ENCODE measurements around the gene MORF4L1. TPM values are rescaled to one million over a fixed set of nuclear protein-coding genes. Genes with fewer than 3 reads are reported as not detected.
A peak's percentile ranks its signal among the peaks of the same experiment; 100 is the strongest.
"Not testable (repeated sequence)": the region's sequence is repeated elsewhere in the genome, so short reads cannot be mapped to it uniquely, and the experiment has no call there.

MORF4L1 gene
- total and polyA plus RNA-seq, 2 experiments from 2014 or later, result 340 to 381 TPM

- no peak overlapping the region for H3K4me2 ChIP-seq
- H3K36me3 ChIP-seq (replicated peaks; ENCODE audit: insufficient read depth, low read depth), result no peaks in the 10 kb centered on the region
- no peak overlapping the region for H3K4me3 ChIP-seq
- no peak overlapping the region for H2AFZ ChIP-seq
- TF ChIP-seq EZH2phosphoT487 (IDR thresholded peaks at IDR 0.05; ENCODE audit: low read depth, severe bottlenecking, unreplicated experiment) (no peak), EZH2 (IDR thresholded peaks at IDR 0.05; ENCODE audit: borderline replicate concordance) (no peak), CTCF (IDR thresholded peaks at IDR 0.05; ENCODE audit: poor library complexity) (no peak)
- no peak overlapping the region for H3K27ac ChIP-seq
- H3K79me2 ChIP-seq, result no peaks in the 10 kb centered on the region
- no peak for DNase-seq (ENCODE audit: low spot score)
- H3K27me3 ChIP-seq, result no peaks in the 10 kb centered on the region
- no peaks in the 10 kb centered on the region for H3K9me2 ChIP-seq (replicated peaks; ENCODE audit: insufficient read depth)
- WGBS (ENCODE audit: low lambda C conversion rate, missing lambda C conversion rate), result 64% methylated on average over 3 of the region's 3 CpGs
- H3K9me3 ChIP-seq (ENCODE audit: low read depth), result no peaks in the 10 kb centered on the region
- no peaks in the 10 kb centered on the region for H3K4me1 ChIP-seq (ENCODE audit: insufficient read depth)
- no peaks in the 10 kb centered on the region for H4K20me1 ChIP-seq (ENCODE audit: insufficient read depth, poor library complexity, severe bottlenecking)
These were observed 31.3 kb upstream of the MORF4L1 start for GRCh38 chr15:78841376-78841706.

- H3K9me3 ChIP-seq (ENCODE audit: low read depth), result no peaks in the 10 kb centered on the region
- TF ChIP-seq CTCF (IDR thresholded peaks at IDR 0.05; ENCODE audit: poor library complexity) (no peak), EZH2phosphoT487 (IDR thresholded peaks at IDR 0.05; ENCODE audit: low read depth, severe bottlenecking, unreplicated experiment) (no peak), EZH2 (IDR thresholded peaks at IDR 0.05; ENCODE audit: borderline replicate concordance) (no peak)
- no peak overlapping the region for H2AFZ ChIP-seq
- H3K36me3 ChIP-seq (replicated peaks; ENCODE audit: insufficient read depth, low read depth), result no peaks in the 10 kb centered on the region
- H3K27ac ChIP-seq, result peak overlapping the region; percentile 16
- no peak for DNase-seq (ENCODE audit: low spot score)
- no peaks in the 10 kb centered on the region for H3K27me3 ChIP-seq
- no peak overlapping the region for H3K4me2 ChIP-seq
- H3K9me2 ChIP-seq (replicated peaks; ENCODE audit: insufficient read depth), result no peaks in the 10 kb centered on the region
- 81% methylated on average over 6 of the region's 6 CpGs for WGBS (ENCODE audit: low lambda C conversion rate, missing lambda C conversion rate)
- H3K79me2 ChIP-seq, result no peaks in the 10 kb centered on the region
- H3K4me3 ChIP-seq, result no peak overlapping the region
- H3K4me1 ChIP-seq (ENCODE audit: insufficient read depth), result no peaks in the 10 kb centered on the region
- no peaks in the 10 kb centered on the region for H4K20me1 ChIP-seq (ENCODE audit: insufficient read depth, poor library complexity, severe bottlenecking)
These were observed 30.8 kb upstream of the MORF4L1 start for GRCh38 chr15:78841891-78842290.

- 60% methylated on average over 3 of the region's 3 CpGs for WGBS (ENCODE audit: low lambda C conversion rate, missing lambda C conversion rate)
- Histone ChIP-seq H3K4me3 (no peak overlapping the region), H3K4me2 (no peak overlapping the region), H4K20me1 (ENCODE audit: insufficient read depth, poor library complexity, severe bottlenecking) (no peaks in the 10 kb centered on the region), H3K27me3 (no peaks in the 10 kb centered on the region), H3K36me3 (replicated peaks; ENCODE audit: insufficient read depth, low read depth) (no peaks in the 10 kb centered on the region), H3K9me2 (replicated peaks; ENCODE audit: insufficient read depth) (no peaks in the 10 kb centered on the region), H3K9me3 (ENCODE audit: low read depth) (no peaks in the 10 kb centered on the region), H3K79me2 (no peaks in the 10 kb centered on the region), H3K27ac (no peak overlapping the region), H2AFZ (no peak overlapping the region), H3K4me1 (ENCODE audit: insufficient read depth) (no peaks in the 10 kb centered on the region)
- no peak for DNase-seq (ENCODE audit: low spot score)
- TF ChIP-seq CTCF (IDR thresholded peaks at IDR 0.05; ENCODE audit: poor library complexity) (no peak), EZH2phosphoT487 (IDR thresholded peaks at IDR 0.05; ENCODE audit: low read depth, severe bottlenecking, unreplicated experiment) (no peak), EZH2 (IDR thresholded peaks at IDR 0.05; ENCODE audit: borderline replicate concordance) (no peak)
These were observed 30.2 kb upstream of the MORF4L1 start for GRCh38 chr15:78842519-78842918.

GRCh38 chr15:78846906-78847305, 25.8 kb upstream of the MORF4L1 start:
- not testable (repeated sequence) for DNase-seq (ENCODE audit: low spot score)
- 87% methylated on average over 16 of the region's 27 CpGs for WGBS (ENCODE audit: low lambda C conversion rate, missing lambda C conversion rate)

GRCh38 chr15:78847387-78847906, 25.2 kb upstream of the MORF4L1 start:
- not testable (repeated sequence) for H3K4me1 ChIP-seq (ENCODE audit: insufficient read depth); H3K27ac ChIP-seq; H3K4me3 ChIP-seq; H3K79me2 ChIP-seq; H3K9me3 ChIP-seq (ENCODE audit: low read depth); H3K9me2 ChIP-seq (replicated peaks; ENCODE audit: insufficient read depth); H4K20me1 ChIP-seq (ENCODE audit: insufficient read depth, poor library complexity, severe bottlenecking); H3K27me3 ChIP-seq; H2AFZ ChIP-seq; DNase-seq (ENCODE audit: low spot score); H3K36me3 ChIP-seq (replicated peaks; ENCODE audit: insufficient read depth, low read depth); H3K4me2 ChIP-seq
- 83% methylated on average over 15 of the region's 15 CpGs for WGBS (ENCODE audit: low lambda C conversion rate, missing lambda C conversion rate)

More at GRCh38 chr15:78846906-78847305, 25.8 kb upstream of the MORF4L1 start:
- not testable (repeated sequence) for H3K4me2 ChIP-seq; H2AFZ ChIP-seq; H3K36me3 ChIP-seq (replicated peaks; ENCODE audit: insufficient read depth, low read depth); H3K9me3 ChIP-seq (ENCODE audit: low read depth); H3K9me2 ChIP-seq (replicated peaks; ENCODE audit: insufficient read depth); H3K27ac ChIP-seq; H3K27me3 ChIP-seq; H4K20me1 ChIP-seq (ENCODE audit: insufficient read depth, poor library complexity, severe bottlenecking); H3K79me2 ChIP-seq; H3K4me1 ChIP-seq (ENCODE audit: insufficient read depth); H3K4me3 ChIP-seq
